Measurements from ENCODE around the gene LZTFL1.
"Not testable (repeated sequence)": the region's sequence is repeated elsewhere in the genome, so short reads cannot be mapped to it uniquely, and the experiment has no call there.

DNA sequence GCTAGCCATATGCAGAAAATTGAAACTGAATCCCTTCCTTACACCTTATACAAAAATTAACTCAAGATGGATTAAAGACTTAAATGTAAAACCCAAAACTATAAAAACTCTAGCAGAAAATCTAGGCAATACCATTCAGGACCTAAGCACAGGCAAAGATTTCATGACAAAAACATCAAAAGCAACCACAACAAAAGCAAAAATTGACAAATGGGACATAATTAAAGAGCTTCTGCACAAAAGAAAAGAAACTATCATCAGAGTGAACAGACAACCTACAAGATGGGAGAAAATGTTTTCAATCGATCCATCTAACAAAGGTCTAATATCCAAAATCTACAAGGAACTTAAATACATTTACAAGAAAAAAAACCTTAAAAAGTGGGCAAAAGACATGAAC, 14.4 kb upstream of the LZTFL1 start:
- TF ChIP-seq, protein P1, sequence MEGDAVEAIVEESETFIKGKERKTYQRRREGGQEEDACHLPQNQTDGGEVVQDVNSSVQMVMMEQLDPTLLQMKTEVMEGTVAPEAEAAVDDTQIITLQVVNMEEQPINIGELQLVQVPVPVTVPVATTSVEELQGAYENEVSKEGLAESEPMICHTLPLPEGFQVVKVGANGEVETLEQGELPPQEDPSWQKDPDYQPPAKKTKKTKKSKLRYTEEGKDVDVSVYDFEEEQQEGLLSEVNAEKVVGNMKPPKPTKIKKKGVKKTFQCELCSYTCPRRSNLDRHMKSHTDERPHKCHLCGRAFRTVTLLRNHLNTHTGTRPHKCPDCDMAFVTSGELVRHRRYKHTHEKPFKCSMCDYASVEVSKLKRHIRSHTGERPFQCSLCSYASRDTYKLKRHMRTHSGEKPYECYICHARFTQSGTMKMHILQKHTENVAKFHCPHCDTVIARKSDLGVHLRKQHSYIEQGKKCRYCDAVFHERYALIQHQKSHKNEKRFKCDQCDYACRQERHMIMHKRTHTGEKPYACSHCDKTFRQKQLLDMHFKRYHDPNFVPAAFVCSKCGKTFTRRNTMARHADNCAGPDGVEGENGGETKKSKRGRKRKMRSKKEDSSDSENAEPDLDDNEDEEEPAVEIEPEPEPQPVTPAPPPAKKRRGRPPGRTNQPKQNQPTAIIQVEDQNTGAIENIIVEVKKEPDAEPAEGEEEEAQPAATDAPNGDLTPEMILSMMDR (IDR thresholded peaks at IDR 0.05): not testable (repeated sequence)
- TF ChIP-seq POLR2A, POLR2AphosphoS5 (IDR thresholded peaks at IDR 0.05): not testable (repeated sequence)
